Measurements from ENCODE around the gene CST6.

GRCh38 chr11:66008095-66008467, 3.7 kb upstream of the CST6 start:
- TF ChIP-seq CTCF (conservative IDR thresholded peaks at IDR 0.05 in 1 of 2, IDR thresholded peaks at IDR 0.05 in 1 of 2; ENCODE audit: low read depth in 1 of 2, low read length in 2 of 2), result no peak
- no peak for TF ChIP-seq EZH2 (IDR thresholded peaks at IDR 0.05; ENCODE audit: low read length, missing control alignments)
